ENCODE results near the gene NRBP1.

- TF ChIP-seq POLR2AphosphoS5 (IDR thresholded peaks at IDR 0.05; ENCODE audit: low read depth, low read length): no peak
- TF ChIP-seq POLR2A (IDR thresholded peaks at IDR 0.05; ENCODE audit: low read depth, low read length): no peak
- TF ChIP-seq TAF1 (IDR thresholded peaks at IDR 0.05; ENCODE audit: borderline replicate concordance, low read depth, low read length): no peak
These were observed 60.7 kb downstream of the NRBP1 start for GRCh38 chr2:27489118-27489497.

All from GM12892 (cell line).